Activated CD4-positive, alpha-beta T cell treated with anti-CD3 and anti-CD28 coated beads, Interleukin-2, amount 10 ng/mL, durations not matched to agents 7 days and 5 days (primary cell): ENCODE measurements around the gene OR5K3. TPM values are rescaled to one million over a fixed set of nuclear protein-coding genes. Genes with fewer than 3 reads are reported as not detected.

Experiments
- CTCF ChIA-PET: fragments of 350-600 bp; sonication (Branson Sonifier 250); formaldehyde crosslinking; loops from one replicate; lab custom pipeline; 2021; ENCODE audit warnings: antibody characterized with exemption; lab: Charles Lee
- POLR2A ChIA-PET: fragments of 350-600 bp; sonication (Branson Sonifier 250); formaldehyde crosslinking; loops from one replicate; lab custom pipeline; 2021; ENCODE audit warnings: antibody characterized with exemption; lab: Charles Lee
- DNase-seq: peaks from one replicate; pipeline ENCODE4 v3.0.0-alpha.2; 2020
- H3K27ac Mint-ChIP-seq: one replicate; pipeline ENCODE4 v1.8.0; 2021; ENCODE audit warnings: mild to moderate bottlenecking, moderate library complexity, mixed read lengths
- H3K27me3 Mint-ChIP-seq: one replicate; pipeline ENCODE4 v1.8.0; 2021; ENCODE audit warnings: mixed read lengths
- H3K36me3 Mint-ChIP-seq: one replicate; pipeline ENCODE4 v1.8.0; 2021; ENCODE audit warnings: low read depth, mixed read lengths
- H3K4me1 Mint-ChIP-seq: one replicate; pipeline ENCODE4 v1.8.0; 2021; ENCODE audit warnings: mixed read lengths
- H3K4me3 Mint-ChIP-seq: one replicate; pipeline ENCODE4 v1.8.0; 2021; ENCODE audit warnings: mild to moderate bottlenecking, moderate library complexity, mixed read lengths
- H3K9me3 Mint-ChIP-seq: one replicate; pipeline ENCODE4 v1.8.0; 2021; ENCODE audit warnings: mixed read lengths
- total RNA-seq, 2 experiments: library from RNA; stranded (reverse); gene quantifications; one replicate each; pipeline ENCODE4 v1.2.3, GENCODE V29; 2021

OR5K3 gene
- total RNA-seq, result not detected

GRCh38 chr3:98390366-98390765 is at the start of gene OR5K3:
OR5K3 (plus strand) TSS chr3:98390666; CDS start chr3:98390666, 0 bp downstream.
- Mint-ChIP-seq H3K36me3 (no peaks in the 10 kb centered on the region), H3K27me3 (peaks cover 54% of the 10 kb centered on the region), H3K9me3 (no peaks in the 10 kb centered on the region), H3K27ac (no peak within 1 kb of the TSS), H3K4me3 (no peak within 1 kb of the TSS), H3K4me1 (no peaks in the 10 kb centered on the region)
- no peak for DNase-seq
- POLR2A ChIA-PET, result interaction anchor here (0.7 kb wide), 1 partner anchor 42 kb away, joined by 4 read pairs; no protein-coding TSS in a partner anchor
- CTCF ChIA-PET, result no interaction called here

- peaks cover 57% of the 10 kb centered on the region for H3K27me3 Mint-ChIP-seq
- H3K9me3 Mint-ChIP-seq, result peaks cover 11% of the 10 kb centered on the region
- POLR2A ChIA-PET, result no interaction called here
- peaks cover 13% of the 10 kb centered on the region for H3K4me1 Mint-ChIP-seq
- CTCF ChIA-PET, result interaction anchor here (1.0 to 1.1 kb wide), 2 partner anchors 13 to 391 kb away, joined by 4 to 7 read pairs; no protein-coding TSS in a partner anchor
- H3K27ac Mint-ChIP-seq, result no peak overlapping the region
- DNase-seq, result no peak
- H3K36me3 Mint-ChIP-seq, result peaks cover 7% of the 10 kb centered on the region
- H3K4me3 Mint-ChIP-seq, result no peak overlapping the region
Observed at GRCh38 chr3:98341758-98342157, 48.7 kb upstream of the OR5K3 start.

- Mint-ChIP-seq H3K4me3 (no peak overlapping the region), H3K36me3 (peaks cover 7% of the 10 kb centered on the region), H3K9me3 (peaks cover 11% of the 10 kb centered on the region), H3K27me3 (peaks cover 61% of the 10 kb centered on the region), H3K27ac (no peak overlapping the region), H3K4me1 (peaks cover 13% of the 10 kb centered on the region)
- CTCF ChIA-PET, result interaction anchor here (0.6 to 1.5 kb wide), 4 partner anchors 10 to 374 kb away, joined by 3 to 4 read pairs (median 3); no protein-coding TSS in a partner anchor
- POLR2A ChIA-PET, result no interaction called here
- peak; percentile 54 for DNase-seq
Observed at GRCh38 chr3:98343647-98344507, 46.6 kb upstream of the OR5K3 start.

- Mint-ChIP-seq H3K4me3 (no peak overlapping the region), H3K9me3 (peaks cover 8% of the 10 kb centered on the region), H3K27me3 (peaks cover 58% of the 10 kb centered on the region), H3K36me3 (peaks cover 7% of the 10 kb centered on the region), H3K27ac (no peak overlapping the region), H3K4me1 (peaks cover 5% of the 10 kb centered on the region)
- ChIA-PET CTCF (interaction anchor here (1.1 kb wide), 1 partner anchor 11 kb away, joined by 5 read pairs; no protein-coding TSS in a partner anchor), POLR2A (no interaction called here)
- no peak for DNase-seq
Observed at GRCh38 chr3:98350082-98350481, 40.4 kb upstream of the OR5K3 start.

- CTCF ChIA-PET, result no interaction called here
- H3K27me3 Mint-ChIP-seq, result peaks cover 46% of the 10 kb centered on the region
Observed at GRCh38 chr3:98353554-98353953, 36.9 kb upstream of the OR5K3 start, which contains the start of gene OR5K4. OR5K4 (plus strand) TSS chr3:98353854; CDS start chr3:98353854, 0 bp downstream.

GRCh38 chr3:98359250-98359649 is 31.2 kb upstream of the OR5K3 start:
- ChIA-PET POLR2A (no interaction called here), CTCF (no interaction called here)
- Mint-ChIP-seq H3K27me3 (peaks cover 17% of the 10 kb centered on the region), H3K4me1 (peaks cover 8% of the 10 kb centered on the region), H3K36me3 (peaks cover 4% of the 10 kb centered on the region), H3K27ac (no peak overlapping the region), H3K9me3 (peaks cover 7% of the 10 kb centered on the region), H3K4me3 (no peak overlapping the region)
- DNase-seq, result no peak

More at GRCh38 chr3:98353554-98353953, 36.9 kb upstream of the OR5K3 start, which contains the start of gene OR5K4:
- Mint-ChIP-seq H3K9me3 (no peaks in the 10 kb centered on the region), H3K36me3 (no peaks in the 10 kb centered on the region), H3K4me1 (no peaks in the 10 kb centered on the region), H3K27ac (no peak within 1 kb of the TSS), H3K4me3 (no peak within 1 kb of the TSS)
- no peak for DNase-seq
- POLR2A ChIA-PET, result no interaction called here

GRCh38 chr3:98359993-98360675 is 30.3 kb upstream of the OR5K3 start:
- ChIA-PET POLR2A (no interaction called here), CTCF (no interaction called here)
- peaks cover 8% of the 10 kb centered on the region for H3K4me1 Mint-ChIP-seq
- peaks cover 12% of the 10 kb centered on the region for H3K27me3 Mint-ChIP-seq
- peak; percentile 15 for DNase-seq
- H3K9me3 Mint-ChIP-seq, result peaks cover 8% of the 10 kb centered on the region
- peaks cover 4% of the 10 kb centered on the region for H3K36me3 Mint-ChIP-seq
- H3K27ac Mint-ChIP-seq, result no peak overlapping the region
- no peak overlapping the region for H3K4me3 Mint-ChIP-seq

GRCh38 chr3:98360681-98361080 is 29.8 kb upstream of the OR5K3 start:
- peaks cover 11% of the 10 kb centered on the region for H3K9me3 Mint-ChIP-seq
- peaks cover 8% of the 10 kb centered on the region for H3K4me1 Mint-ChIP-seq
- H3K27ac Mint-ChIP-seq, result no peak overlapping the region
- peaks cover 6% of the 10 kb centered on the region for H3K36me3 Mint-ChIP-seq
- DNase-seq, result no peak
- H3K27me3 Mint-ChIP-seq, result peaks cover 14% of the 10 kb centered on the region
- POLR2A ChIA-PET, result no interaction called here
- CTCF ChIA-PET, result no interaction called here
- no peak overlapping the region for H3K4me3 Mint-ChIP-seq

- no peak overlapping the region for H3K27ac Mint-ChIP-seq
- peaks cover 16% of the 10 kb centered on the region for H3K27me3 Mint-ChIP-seq
- H3K4me3 Mint-ChIP-seq, result no peak overlapping the region
- DNase-seq, result no peak
- H3K36me3 Mint-ChIP-seq, result peaks cover 6% of the 10 kb centered on the region
- ChIA-PET CTCF (no interaction called here), POLR2A (no interaction called here)
- H3K4me1 Mint-ChIP-seq, result peaks cover 8% of the 10 kb centered on the region
- H3K9me3 Mint-ChIP-seq, result peaks cover 13% of the 10 kb centered on the region
Observed at GRCh38 chr3:98361289-98361688, 29.2 kb upstream of the OR5K3 start.

GRCh38 chr3:98367464-98368246 is 22.8 kb upstream of the OR5K3 start:
- CTCF ChIA-PET, result interaction anchor here (1.0 kb wide), 1 partner anchor 229 kb away, joined by 3 read pairs; no protein-coding TSS in a partner anchor
- POLR2A ChIA-PET, result no interaction called here

GRCh38 chr3:98371186-98371585 is 19.3 kb upstream of the OR5K3 start:
- no peaks in the 10 kb centered on the region for H3K4me1 Mint-ChIP-seq
- H3K36me3 Mint-ChIP-seq, result no peaks in the 10 kb centered on the region
- POLR2A ChIA-PET, result no interaction called here
- no peak overlapping the region for H3K4me3 Mint-ChIP-seq
- no peaks in the 10 kb centered on the region for H3K9me3 Mint-ChIP-seq
- CTCF ChIA-PET, result no interaction called here
- peaks cover 34% of the 10 kb centered on the region for H3K27me3 Mint-ChIP-seq
- H3K27ac Mint-ChIP-seq, result no peak overlapping the region
- no peak for DNase-seq

More at GRCh38 chr3:98367464-98368246, 22.8 kb upstream of the OR5K3 start:
- Mint-ChIP-seq H3K27ac (no peak overlapping the region), H3K9me3 (peaks cover 6% of the 10 kb centered on the region), H3K36me3 (peaks cover 2% of the 10 kb centered on the region), H3K4me3 (no peak overlapping the region), H3K4me1 (no peaks in the 10 kb centered on the region), H3K27me3 (peaks cover 26% of the 10 kb centered on the region)
- DNase-seq, result no peak

GRCh38 chr3:98371853-98372252 is 18.6 kb upstream of the OR5K3 start:
- DNase-seq, result no peak
- CTCF ChIA-PET, result no interaction called here
- no peak overlapping the region for H3K27ac Mint-ChIP-seq
- no peaks in the 10 kb centered on the region for H3K4me1 Mint-ChIP-seq
- POLR2A ChIA-PET, result no interaction called here
- no peak overlapping the region for H3K4me3 Mint-ChIP-seq
- no peaks in the 10 kb centered on the region for H3K36me3 Mint-ChIP-seq
- H3K9me3 Mint-ChIP-seq, result no peaks in the 10 kb centered on the region
- peaks cover 34% of the 10 kb centered on the region for H3K27me3 Mint-ChIP-seq
